GM21576 (cell line): Measurements from ENCODE around the gene C19orf33.
"Not testable (repeated sequence)": the region's sequence is repeated elsewhere in the genome, so short reads cannot be mapped to it uniquely, and the experiment has no call there.

Experiments
- ATAC-seq: cut with Tn5 transposase; IDR thresholded peaks from one replicate; pipeline ENCODE4 v1.9.1; 2021; ENCODE audit warnings: mild to moderate bottlenecking, moderate library complexity; ENCODE audit not compliant: unreplicated experiment

The C19orf33 gene

DNA sequence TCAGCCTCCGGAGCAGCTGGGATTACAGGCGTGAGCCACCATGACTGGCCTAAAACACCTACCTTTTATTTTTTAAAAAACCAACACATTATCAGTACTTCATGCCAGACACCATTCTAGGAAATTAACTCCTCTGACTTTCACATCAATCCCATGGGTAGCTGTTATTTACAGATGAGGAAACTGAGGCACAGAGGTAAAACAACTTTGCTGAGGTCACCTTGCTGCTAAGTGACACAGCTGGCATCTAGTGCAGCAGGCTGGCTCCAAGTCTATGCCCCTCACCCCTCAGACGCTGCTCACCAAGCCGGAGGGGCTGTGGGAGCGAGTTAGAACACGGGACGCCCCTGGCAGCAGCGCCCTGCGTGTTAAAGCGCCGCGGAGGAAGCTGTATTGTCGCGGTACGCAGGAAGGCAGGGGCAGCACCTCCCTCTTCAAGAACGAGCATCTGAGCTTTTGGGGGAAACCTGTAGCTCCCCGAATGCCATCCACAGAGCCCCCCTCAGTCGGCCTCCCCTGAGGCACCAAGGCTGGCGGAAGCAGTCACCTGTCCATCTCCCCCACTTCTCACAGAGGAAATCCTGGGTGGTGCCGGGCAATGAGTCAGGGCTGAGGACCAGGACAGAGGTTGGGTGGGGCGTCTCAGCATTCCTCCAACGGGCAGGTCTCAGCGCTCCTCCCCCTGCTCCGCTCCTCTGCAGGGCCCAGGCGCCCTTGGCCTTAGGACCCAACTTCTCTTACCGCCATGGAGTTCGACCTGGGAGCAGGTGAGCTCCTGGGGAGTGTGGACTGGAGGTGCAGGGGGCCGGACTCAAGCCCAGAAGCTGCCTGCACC lies at the start of gene C19orf33:
Gene C19orf33, plus strand, starts transcription at position 735 of the 835 bp plus-strand sequence. Its CDS starts 11 bp downstream, at position 746.
- ATAC-seq = no peak

DNA sequence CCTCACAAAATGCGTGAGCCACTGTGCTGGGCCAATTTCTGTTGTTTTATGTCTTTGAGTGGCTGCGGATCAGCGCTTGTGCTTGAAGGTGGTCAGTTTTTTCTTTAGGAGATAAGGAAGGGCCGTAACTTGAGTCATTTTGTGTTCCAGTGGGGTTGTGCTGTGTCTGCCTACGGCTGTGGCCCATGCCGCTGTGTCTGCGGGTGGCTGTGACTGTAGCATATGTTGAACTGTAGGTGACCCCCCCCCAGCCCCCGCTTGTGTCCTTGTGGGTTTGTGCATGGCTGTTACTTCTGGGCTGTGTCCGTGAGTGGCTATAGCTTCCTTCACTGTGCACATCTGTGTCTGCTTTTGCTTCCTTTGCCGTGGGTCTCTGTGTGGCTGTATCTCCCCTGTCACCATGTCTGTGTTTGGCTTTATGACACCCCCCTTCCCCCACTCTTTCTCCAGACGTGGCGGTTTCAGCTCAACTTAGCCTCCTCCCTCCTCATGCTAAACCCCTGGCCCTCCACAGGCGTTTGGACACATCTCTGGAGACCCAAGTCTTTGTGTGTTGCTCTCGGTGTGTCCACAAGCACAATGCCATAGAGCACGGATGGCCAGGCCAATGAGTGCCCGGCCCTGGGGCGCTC lies 48.6 kb upstream of the C19orf33 start:
- ATAC-seq = no peak

DNA sequence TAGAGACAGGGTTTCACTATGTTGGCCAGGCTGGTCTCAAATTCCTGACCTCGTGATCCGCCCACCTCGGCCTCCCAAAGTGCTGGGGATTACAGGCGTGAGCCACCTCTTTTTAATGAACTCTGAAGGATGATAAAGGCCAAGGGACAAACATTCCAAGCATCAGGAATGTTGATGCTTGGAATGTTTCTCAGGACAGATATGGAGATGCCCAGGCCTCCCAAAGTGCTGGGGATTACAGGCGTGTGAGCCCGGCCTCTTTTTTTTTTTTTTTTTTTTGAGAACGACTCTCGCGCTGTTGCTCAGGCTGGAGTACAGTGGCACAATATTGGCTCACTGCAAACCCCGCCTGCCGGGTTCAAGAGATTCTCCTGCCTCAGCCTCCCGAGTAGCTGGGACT lies 42.1 kb upstream of the C19orf33 start:
- not testable (repeated sequence) for ATAC-seq

DNA sequence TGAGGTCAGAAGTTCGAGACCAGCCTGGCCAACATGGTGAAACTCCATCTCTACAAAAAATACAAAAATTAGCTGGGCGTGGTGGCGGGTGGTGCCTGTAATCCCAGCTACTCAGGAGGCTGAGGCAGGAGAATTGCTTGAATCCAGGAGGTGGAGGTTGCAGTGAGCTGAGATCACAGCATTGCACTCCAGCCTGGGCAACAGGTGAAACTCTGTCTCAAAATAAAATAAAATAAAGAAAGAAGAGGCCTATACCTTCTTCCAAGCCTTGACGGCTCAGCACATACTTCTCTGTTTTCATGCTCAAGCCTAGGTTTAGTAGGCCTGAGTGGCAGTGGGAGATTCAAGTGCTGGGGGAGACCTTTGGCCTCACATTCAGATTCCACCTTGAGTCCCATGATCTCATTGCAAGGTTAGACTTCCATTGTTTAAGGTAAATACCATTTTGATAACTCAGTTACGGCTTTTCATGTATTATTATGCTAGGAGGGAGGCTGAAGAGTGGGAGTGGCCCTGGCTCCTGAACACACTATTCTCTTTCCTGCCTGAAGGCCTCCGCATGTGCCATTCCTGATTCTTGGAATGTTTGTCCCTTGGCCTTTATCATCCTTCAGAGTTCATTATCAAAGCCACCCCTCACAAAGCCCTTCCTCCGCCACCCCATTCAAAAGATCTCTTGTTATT lies 41.3 kb upstream of the C19orf33 start:
- no peak for ATAC-seq

DNA sequence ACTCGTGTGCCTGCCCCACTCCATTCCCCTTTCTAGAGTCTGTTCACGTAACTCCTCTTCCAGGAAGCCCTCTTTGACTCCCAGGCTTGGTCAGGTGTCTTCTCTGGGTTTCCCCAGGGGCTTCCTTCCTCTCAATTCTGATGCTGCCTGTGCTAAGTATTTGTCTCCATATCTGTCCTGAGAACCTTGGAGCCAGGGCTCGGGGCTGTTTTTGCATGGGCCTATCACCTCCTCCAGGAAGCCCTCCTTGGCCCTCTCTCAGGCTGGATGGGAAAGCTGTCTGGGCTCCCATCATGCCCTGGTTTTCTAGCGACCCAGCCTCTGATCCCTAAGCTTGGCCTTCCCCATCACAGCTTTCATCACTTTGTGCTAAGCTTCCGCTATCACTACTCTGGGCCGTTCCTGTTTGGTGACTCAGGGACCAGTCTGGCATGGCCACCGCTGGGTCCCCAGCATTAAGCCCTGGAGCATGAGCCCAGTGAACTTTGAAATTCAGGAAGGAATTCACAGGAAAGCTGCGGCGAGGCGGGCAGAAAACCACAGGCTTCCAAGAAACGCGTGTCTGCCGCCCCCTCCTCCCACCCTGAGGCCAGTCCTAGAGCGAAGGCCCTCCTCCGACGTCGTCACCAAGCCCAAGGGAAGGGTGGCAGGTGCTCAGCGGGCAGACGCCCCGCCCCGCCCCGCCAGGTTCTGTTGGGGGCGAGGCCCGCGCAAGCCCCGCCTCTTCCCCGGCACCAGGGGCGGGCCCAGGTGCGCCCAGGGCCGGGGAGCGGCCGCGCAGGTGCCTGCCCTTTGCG lies 40.2 kb upstream of the C19orf33 start:
- ATAC-seq = peak; percentile 61

DNA sequence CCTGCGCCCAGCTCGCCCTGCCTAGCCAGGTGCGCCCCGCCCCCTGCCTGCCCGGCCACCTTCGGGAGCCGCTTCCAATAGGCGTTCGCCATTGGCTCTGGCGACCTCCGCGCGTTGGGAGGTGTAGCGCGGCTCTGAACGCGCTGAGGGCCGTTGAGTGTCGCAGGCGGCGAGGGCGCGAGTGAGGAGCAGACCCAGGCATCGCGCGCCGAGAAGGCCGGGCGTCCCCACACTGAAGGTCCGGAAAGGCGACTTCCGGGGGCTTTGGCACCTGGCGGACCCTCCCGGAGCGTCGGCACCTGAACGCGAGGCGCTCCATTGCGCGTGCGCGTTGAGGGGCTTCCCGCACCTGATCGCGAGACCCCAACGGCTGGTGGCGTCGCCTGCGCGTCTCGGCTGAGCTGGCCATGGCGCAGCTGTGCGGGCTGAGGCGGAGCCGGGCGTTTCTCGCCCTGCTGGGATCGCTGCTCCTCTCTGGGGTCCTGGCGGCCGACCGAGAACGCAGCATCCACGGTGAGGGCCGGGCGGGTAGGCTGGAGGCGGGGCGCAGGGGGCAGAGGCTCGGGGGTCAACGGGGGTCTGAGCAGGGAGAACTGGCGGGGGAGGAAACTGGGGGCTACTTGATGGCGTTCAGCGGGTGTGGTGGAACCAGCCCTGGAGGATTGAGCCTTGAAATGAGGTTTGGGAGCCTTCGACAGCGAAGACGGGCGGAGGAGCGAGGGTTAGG lies 39.4 kb upstream of the C19orf33 start, which contains the start of gene SPINT2:
Gene SPINT2, plus strand, starts transcription at position 88 of the 727 bp plus-strand sequence. Its CDS starts 320 bp downstream, at position 408.
- peak; percentile 27 for ATAC-seq

DNA sequence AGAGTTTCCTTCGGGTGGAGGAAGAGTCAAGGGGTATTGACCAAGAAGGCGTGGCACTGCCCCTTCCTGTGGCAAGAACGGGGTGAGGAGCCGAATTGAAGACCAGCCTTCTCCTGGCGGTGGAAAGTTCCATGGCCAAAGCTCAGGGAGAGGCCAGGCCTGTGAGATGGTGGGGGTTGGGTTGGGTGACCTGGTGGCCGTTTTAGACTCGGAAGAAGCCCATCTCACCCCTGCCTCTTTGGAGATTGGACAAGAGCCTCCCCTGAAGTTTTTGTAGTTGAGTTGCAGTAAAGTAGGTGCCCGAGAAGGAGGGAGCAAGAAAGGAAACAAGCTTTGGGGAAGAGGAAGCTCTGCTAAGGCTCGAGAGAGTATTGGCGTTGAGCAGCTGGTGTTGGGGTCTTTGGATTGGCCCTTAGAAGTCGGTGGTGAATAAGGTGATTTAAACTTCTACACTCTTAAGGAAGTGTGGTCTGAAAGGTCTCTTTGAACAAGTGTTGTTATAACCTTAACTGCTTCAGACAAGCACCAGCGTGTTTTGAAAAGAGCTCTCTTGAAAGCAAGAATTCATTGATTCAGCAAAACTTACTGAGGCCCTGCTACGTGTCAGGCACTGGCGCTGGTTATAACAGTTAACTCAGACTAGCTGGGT lies 38.7 kb upstream of the C19orf33 start:
- ATAC-seq = no peak

DNA sequence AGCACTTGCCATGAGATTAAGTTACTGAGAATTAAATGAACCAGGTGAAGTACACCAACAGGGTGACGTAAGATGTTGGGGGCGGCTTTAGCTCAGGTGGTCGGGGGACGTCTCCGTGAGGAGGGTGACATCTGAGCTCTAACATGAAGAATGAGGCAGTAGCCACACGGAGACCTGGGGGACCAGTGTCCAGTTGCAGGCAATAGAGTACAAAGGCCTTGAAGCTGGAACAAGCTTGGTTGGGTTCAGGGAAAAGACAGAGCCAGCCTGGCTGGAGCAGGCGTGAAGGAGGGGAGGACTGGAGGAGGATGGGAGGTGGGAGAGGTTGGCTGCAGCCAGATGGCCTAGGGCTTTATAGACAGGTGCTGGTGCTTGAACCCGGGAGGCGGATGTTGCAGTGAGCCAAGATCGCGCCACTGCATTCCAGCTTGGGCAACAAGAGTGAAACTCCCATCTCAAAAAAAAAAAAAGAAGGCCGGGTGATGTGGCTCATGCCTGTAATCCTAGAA lies 38.1 kb upstream of the C19orf33 start:
- no peak for ATAC-seq

DNA sequence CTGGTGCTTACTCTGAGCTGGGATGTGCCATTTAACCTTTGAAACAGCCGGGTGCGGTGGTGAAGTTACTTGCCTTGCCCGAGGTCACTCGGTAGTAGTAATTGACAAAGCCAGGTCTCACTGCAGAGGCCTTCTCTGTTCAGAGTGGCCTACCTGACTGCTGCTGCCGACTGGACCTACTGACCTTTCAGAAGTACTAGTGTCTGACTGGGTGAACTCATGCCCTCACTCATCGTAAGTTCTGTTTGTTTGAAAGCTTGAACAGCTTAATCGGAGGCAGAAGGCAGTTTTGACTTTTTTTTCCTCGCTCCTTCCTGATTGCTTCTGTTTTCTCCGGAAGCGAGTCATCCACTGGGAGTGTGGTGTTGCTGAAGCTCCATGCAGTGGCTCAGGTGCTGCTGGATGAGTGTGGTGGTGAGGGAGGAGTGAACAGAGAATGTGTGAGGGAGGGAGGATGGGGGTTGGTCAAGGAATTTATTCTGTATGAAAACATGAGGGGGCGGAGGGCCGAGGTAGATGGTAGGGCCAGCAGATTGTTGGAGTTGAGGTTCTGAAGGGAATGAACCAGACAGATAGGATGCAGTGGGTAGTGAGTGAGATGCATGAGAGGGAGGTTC lies 37.0 kb upstream of the C19orf33 start:
- ATAC-seq = no peak

DNA sequence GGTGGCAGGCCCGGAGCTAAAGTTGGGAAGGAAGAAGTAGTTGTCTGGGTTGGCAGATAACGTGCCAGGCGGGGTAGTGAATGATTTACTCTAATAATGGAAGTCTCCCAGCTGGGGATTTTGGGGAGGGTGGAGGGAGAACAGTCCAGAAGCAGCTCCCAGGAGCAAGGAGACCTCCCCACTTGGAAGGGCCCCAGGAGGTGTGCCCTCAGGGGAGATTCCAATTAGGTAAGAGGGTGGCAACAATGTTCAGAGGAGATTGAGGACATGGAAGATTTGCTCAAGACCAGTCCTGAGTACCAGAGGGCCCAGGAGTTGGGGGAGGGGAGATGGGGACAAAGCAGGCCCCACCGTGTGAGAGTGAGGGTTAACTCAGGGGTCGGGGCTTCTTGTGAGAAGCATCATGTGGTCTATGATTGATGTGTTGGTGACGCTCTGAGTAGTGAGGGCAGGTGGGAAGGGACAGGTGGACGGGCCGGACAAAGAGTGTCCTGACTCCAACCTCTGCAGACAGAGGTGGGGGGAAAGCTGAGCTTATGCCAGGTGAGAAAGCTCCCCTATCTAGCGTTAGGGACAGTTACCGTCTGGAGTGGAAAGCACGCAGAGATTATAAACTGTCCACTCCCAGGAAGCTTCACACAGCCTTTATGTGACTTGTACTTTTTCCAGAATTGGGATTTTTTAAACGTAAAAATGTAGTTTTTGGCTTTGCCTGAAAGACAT lies 36.1 kb upstream of the C19orf33 start:
- no peak for ATAC-seq

DNA sequence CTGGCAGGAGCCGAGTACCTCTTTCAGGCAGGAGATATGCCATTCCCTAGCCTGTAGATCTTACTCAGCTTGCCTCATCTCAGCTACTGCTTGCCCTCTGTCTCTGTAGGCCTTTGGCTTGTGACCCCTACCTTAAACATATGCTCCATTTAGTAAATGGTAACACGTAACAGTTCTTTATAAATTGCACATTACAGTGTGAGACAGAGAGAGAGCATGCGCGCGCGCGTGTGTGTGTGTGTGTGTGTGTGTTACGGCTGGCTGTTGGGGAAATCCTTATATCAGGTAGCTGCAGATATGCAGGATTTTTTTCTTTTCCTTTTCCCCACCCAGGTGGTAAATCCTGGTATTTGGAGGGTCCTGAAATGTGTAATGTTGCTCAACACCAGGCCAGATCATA lies 35.5 kb upstream of the C19orf33 start:
- no peak for ATAC-seq

DNA sequence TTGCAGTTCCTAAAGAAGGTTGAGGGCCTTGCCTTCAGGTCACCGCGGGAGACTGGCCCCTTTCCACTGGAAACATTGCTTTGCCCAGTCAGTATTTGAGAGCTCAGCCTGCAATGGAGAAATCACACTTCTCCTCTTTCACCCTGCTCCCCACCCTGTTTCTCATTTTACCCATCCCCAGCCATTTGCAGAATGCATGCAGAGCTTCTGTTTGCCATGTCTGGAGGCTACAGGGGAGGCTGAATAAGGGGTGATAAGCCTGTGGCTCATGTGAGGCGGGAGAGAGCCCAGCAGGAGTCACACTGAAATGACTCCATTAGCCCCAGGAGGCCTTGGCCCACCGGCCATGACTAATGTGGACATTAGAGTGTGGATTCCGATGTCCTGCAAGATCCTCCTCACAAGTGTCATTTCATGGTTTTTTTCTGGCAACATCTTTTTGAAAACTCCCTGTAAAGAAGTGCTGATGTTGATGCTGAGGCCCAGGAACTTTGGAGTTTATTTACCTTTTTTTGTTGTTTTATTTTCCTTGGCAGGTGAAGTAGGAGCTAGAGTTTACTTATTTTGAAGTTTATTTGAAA lies 33.4 kb upstream of the C19orf33 start:
- ATAC-seq = no peak

DNA sequence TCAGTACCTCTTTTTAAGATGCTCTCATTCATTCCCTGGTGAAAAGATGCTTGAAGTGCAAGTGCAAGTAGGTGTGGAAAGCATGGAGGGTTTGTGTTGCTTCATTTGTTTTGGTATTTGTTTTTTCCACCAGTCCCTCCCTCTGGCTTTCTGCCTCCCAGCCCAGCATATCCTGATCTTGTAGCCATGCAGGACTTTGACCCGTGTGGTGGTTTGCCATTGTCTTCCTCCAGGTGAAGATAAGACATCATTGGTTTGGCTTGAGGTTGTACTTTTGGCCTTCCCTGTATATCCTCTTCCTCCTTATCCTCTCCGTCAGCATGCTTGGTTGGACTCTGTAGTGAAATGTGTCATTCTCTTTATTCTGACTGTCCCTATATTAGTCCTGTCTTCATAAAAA lies 30.6 kb upstream of the C19orf33 start:
- ATAC-seq = no peak

DNA sequence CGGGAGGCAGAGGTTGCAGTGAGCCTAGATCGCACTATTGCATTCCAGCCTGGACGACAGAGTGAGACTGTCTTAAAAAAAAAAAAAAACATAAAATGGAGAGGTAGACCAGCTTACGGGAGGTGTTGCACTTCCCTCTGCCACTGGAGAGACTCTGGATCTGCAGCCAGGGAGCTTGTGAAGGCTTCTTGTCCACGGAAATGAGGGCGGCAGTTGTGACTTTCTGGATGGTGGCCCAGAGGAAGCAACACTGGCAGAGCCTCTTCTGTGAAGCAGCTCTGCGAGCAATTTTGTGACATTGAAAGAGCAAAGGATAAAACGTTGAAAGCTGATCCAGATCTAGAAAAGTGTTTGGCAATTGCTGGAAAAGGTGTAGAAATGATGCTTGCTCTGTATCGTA lies 29.3 kb upstream of the C19orf33 start:
- ATAC-seq = no peak

DNA sequence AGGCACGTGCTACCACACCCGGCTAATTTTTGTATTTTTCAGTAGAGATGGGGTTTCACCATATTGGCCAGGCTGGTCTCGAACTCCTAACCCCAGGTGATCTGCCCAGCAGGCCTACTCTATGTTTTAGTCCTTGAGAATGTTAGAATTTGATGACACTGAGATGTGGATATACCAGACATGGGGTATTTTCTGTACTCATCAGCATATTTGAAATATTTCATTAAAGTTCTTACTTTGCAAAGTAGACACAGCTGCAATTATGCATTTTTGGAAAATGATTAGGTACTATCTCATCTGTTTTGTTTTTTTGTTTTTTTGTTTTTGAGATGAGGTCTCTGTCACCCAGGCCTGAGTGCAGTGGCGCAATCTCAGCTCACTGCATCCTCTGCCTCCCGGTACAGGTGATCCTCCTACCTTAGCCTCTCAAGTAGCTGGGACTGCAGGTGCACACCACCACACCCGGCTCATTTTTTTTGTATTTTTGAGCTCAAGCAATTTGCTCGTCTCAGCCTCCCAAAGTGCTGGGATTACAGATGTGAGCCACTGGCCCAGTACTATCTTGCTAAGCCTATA lies 27.0 kb upstream of the C19orf33 start:
- no peak for ATAC-seq

DNA sequence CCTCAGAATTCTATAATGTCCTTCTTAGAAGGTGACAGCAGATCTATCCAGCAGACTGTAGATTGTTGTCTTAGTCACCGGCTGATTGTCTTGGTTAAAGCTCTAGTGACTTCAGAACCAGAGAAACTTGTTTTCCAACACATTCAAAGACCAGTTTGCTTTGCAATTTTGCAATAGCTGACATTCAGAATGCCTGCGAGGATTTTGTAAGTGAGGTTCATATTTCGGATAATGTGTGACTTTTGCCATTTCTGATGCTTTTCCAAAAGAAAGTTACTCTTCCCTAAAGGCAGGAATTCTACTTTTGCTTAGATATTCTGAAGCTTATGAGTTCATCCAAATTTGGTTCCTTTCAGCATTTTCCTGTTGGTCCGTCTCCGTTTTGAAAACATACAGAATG lies 26.5 kb upstream of the C19orf33 start:
- ATAC-seq = no peak

DNA sequence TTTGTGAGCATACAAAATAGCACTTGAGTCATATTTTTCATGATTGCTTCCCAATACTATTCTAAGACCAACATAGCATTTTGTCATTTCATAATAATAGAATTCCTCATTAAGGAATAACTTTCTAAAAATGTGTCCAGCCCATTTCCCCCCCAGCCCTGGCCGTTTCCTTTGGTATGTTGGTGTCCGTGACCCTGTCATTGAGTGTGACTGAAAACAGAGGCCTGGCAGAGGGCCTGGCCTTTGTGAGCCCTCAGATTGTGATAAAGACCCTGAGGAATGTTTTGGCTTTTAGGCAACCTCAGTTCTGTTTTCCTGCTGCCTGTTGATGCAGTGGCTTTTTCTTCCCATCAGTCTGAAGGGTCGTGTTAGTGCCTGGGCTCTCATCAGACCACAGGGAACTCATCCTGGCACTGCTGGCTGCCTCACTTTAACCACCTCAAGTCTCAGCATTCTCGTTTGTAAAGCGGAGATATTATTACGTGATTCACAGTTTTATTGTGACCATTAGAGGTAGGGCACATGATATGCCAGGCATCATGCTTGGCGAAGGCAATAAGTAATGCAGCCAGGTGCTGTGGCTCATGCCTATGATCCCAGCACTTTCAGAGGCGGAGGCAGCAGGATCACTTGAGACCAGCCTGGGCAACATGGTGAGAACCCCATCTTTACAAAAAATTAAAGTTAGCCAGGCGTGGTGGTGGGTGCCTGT lies 25.9 kb upstream of the C19orf33 start:
- no peak for ATAC-seq
